Measurements from ENCODE around the gene GLT6D1.

Gene GLT6D1

GRCh38 chr9:135664801-135665794 lies 25.8 kb upstream of the GLT6D1 start:
- no peak for DNase-seq (ENCODE audit: low read depth)
- TF ChIP-seq CTCF (conservative IDR thresholded peaks at IDR 0.05; ENCODE audit: low read depth, low read length), result no peak
- H3K4me3 ChIP-seq (ENCODE audit: low read depth, low read length), result no peak overlapping the region

GRCh38 chr9:135664266-135664665 lies 24.9 kb upstream of the GLT6D1 start:
- no peak for DNase-seq (ENCODE audit: low read depth)
- no peak overlapping the region for H3K4me3 ChIP-seq (ENCODE audit: low read depth, low read length)
- TF ChIP-seq CTCF (conservative IDR thresholded peaks at IDR 0.05; ENCODE audit: low read depth, low read length), result no peak

GRCh38 chr9:135663857-135664256 lies 24.5 kb upstream of the GLT6D1 start:
- TF ChIP-seq CTCF (conservative IDR thresholded peaks at IDR 0.05; ENCODE audit: low read depth, low read length), result no peak
- DNase-seq (ENCODE audit: low read depth), result no peak
- H3K4me3 ChIP-seq (ENCODE audit: low read depth, low read length), result no peak overlapping the region

- DNase-seq (ENCODE audit: low read depth), result no peak
- TF ChIP-seq CTCF (conservative IDR thresholded peaks at IDR 0.05; ENCODE audit: low read depth, low read length), result no peak
- H3K4me3 ChIP-seq (ENCODE audit: low read depth, low read length), result no peak overlapping the region
These were observed 24.1 kb upstream of the GLT6D1 start for GRCh38 chr9:135663451-135663770.

- DNase-seq (ENCODE audit: low read depth), result peak; percentile 31
- H3K4me3 ChIP-seq (ENCODE audit: low read depth, low read length), result no peak within 1 kb of the TSS
- no peak for TF ChIP-seq CTCF (conservative IDR thresholded peaks at IDR 0.05; ENCODE audit: low read depth, low read length)
These were observed 23.6 kb upstream of the GLT6D1 start, which contains the start of gene LCN9 for GRCh38 chr9:135662758-135663450. Gene LCN9 (plus strand): TSS chr9:135663309. CDS start chr9:135663322, 13 bp downstream.

GRCh38 chr9:135661816-135662560 lies 22.6 kb upstream of the GLT6D1 start:
- peak; percentile 46 for DNase-seq (ENCODE audit: low read depth)
- no peak overlapping the region for H3K4me3 ChIP-seq (ENCODE audit: low read depth, low read length)
- no peak for TF ChIP-seq CTCF (conservative IDR thresholded peaks at IDR 0.05; ENCODE audit: low read depth, low read length)

Measured in choroid plexus epithelial cell (primary cell).